HepG2 (cell line): ENCODE data around the gene S100A16. TPM values are rescaled to one million over a fixed set of nuclear protein-coding genes. Genes with fewer than 3 reads are reported as not detected.

Experiments
- BHLHE40 ChIP-seq: IDR thresholded peaks from 2 replicates; pipeline ENCODE4 v1.6.1; 2011; ENCODE audit warnings: low read length, improper control_type of control experiment
- HMGA1 ChIP-seq: sonication (generic); formaldehyde crosslinking; conservative IDR thresholded peaks from 2 replicates; pipeline ENCODE4 v1.4.0; 2020; ENCODE audit warnings: missing genetic modification reagents
- MAF1 ChIP-seq: sonication (generic); formaldehyde crosslinking; IDR thresholded peaks from 2 replicates; pipeline ENCODE4 v1.5.0; 2020; ENCODE audit warnings: missing genetic modification reagents, borderline replicate concordance
- PHF21A ChIP-seq: sonication (generic); formaldehyde crosslinking; IDR thresholded peaks from 2 replicates; pipeline ENCODE4 v1.5.0; 2020; ENCODE audit warnings: mild to moderate bottlenecking, missing genetic modification reagents
- RELA ChIP-seq: sonication (generic); formaldehyde crosslinking; IDR thresholded peaks from 2 replicates; pipeline ENCODE4 v1.4.0; 2020; ENCODE audit warnings: missing genetic modification reagents
- RXRB ChIP-seq: IDR thresholded peaks from 2 replicates; pipeline ENCODE4 v1.6.1; 2016; ENCODE audit warnings: borderline replicate concordance, missing genetic modification reagents, missing compliant biosample characterization
- SALL2 ChIP-seq: sonication (generic); formaldehyde crosslinking; IDR thresholded peaks from 2 replicates; pipeline ENCODE4 v1.8.1; 2023; ENCODE audit warnings: mild to moderate bottlenecking, missing genetic modification reagents, inconsistent platforms
- ZBTB1 ChIP-seq: sonication (generic); formaldehyde crosslinking; IDR thresholded peaks from 2 replicates; pipeline ENCODE4 v1.4.0; 2020; ENCODE audit warnings: missing genetic modification reagents, borderline replicate concordance
- ZNF180 ChIP-seq: sonication (generic); formaldehyde crosslinking; IDR thresholded peaks from 2 replicates; pipeline ENCODE4 v1.4.0; 2020; ENCODE audit warnings: low read depth, missing genetic modification reagents, borderline replicate concordance
- ZNF296 ChIP-seq: sonication (generic); formaldehyde crosslinking; conservative IDR thresholded peaks from 2 replicates; pipeline ENCODE4 v1.5.0; 2020; ENCODE audit warnings: mild to moderate bottlenecking, missing genetic modification reagents
- ZNF614 ChIP-seq: IDR thresholded peaks from 2 replicates; pipeline ENCODE4 v1.6.1; 2018; ENCODE audit warnings: missing biosample characterization, missing genetic modification reagents, inconsistent platforms, borderline replicate concordance
- ZNF776 ChIP-seq: sonication (generic); formaldehyde crosslinking; IDR thresholded peaks from 2 replicates; pipeline ENCODE4 v1.4.0; 2020; ENCODE audit warnings: mild to moderate bottlenecking, missing genetic modification reagents
- ZSCAN21 ChIP-seq: sonication (generic); formaldehyde crosslinking; IDR thresholded peaks from 2 replicates; pipeline ENCODE4 v1.8.0; 2022; ENCODE audit warnings: mild to moderate bottlenecking, missing genetic modification reagents, moderate library complexity, borderline replicate concordance
- polyA plus RNA-seq, 8 experiments: library from polyadenylated mRNA; depleted of rRNA in 3 of 8; stranded (reverse) in 7 of 8; unstranded in 1 of 8; fragments of >200 nt; fragmentation: Illumina TruSeq in 4 of 8; extraction: Trizol in 4 of 8; gene quantifications; 2 replicates each; pipeline versions ENCODE4 v1.2.1 to v1.2.3, GENCODE V29; 2011 to 2016; ENCODE audit warnings: low read depth in 4 of 8, missing spikeins in 1 of 8, mixed read lengths in 1 of 8; ENCODE audit not compliant: insufficient read depth in 1 of 8
- total RNA-seq, 5 experiments: library from RNA; depleted of rRNA; stranded (reverse); fragments of >200 nt; fragmentation: Illumina TruSeq; extraction: Trizol; gene quantifications; 2 replicates each; pipeline ENCODE4 v1.2.3, GENCODE V29; 2016; ENCODE audit warnings: low read depth in 1 of 5
- TF ChIP-seq, protein P1 (sequence below): sonication (generic); formaldehyde crosslinking; IDR thresholded peaks from 2 replicates; pipeline ENCODE4 v1.5.0; 2020; ENCODE audit warnings: missing genetic modification reagents
- TF ChIP-seq, protein P2 (sequence below): sonication (generic); formaldehyde crosslinking; IDR thresholded peaks from 2 replicates; pipeline ENCODE4 v1.4.0; 2020; ENCODE audit warnings: mild to moderate bottlenecking, missing genetic modification reagents
- TF ChIP-seq, protein P3 (sequence below): sonication (generic); formaldehyde crosslinking; conservative IDR thresholded peaks from 2 replicates; pipeline ENCODE4 v1.8.0; 2022; ENCODE audit warnings: mild to moderate bottlenecking, moderate library complexity, missing genetic modification reagents
- TF ChIP-seq, protein P4 (sequence below): sonication (generic); formaldehyde crosslinking; IDR thresholded peaks from 2 replicates; pipeline ENCODE4 v1.8.0; 2022; ENCODE audit warnings: mild to moderate bottlenecking, missing genetic modification reagents; ENCODE audit not compliant: insufficient replicate concordance
- TF ChIP-seq, protein P5 (sequence below): sonication (generic); formaldehyde crosslinking; IDR thresholded peaks from 2 replicates; pipeline ENCODE4 v1.5.0; 2020; ENCODE audit warnings: missing genetic modification reagents, mild to moderate bottlenecking, borderline replicate concordance
- TF ChIP-seq, protein P6 (sequence below): IDR thresholded peaks from 2 replicates; pipeline ENCODE4 v1.6.1; 2018; ENCODE audit warnings: missing genetic modification reagents, mild to moderate bottlenecking, missing compliant biosample characterization

Gene S100A16
- total and polyA plus RNA-seq, 2 of the 13 experiments (the other 11 are each of a cell fraction or from before 2014, with no cell fraction given), result 46.0 to 195 TPM

DNA sequence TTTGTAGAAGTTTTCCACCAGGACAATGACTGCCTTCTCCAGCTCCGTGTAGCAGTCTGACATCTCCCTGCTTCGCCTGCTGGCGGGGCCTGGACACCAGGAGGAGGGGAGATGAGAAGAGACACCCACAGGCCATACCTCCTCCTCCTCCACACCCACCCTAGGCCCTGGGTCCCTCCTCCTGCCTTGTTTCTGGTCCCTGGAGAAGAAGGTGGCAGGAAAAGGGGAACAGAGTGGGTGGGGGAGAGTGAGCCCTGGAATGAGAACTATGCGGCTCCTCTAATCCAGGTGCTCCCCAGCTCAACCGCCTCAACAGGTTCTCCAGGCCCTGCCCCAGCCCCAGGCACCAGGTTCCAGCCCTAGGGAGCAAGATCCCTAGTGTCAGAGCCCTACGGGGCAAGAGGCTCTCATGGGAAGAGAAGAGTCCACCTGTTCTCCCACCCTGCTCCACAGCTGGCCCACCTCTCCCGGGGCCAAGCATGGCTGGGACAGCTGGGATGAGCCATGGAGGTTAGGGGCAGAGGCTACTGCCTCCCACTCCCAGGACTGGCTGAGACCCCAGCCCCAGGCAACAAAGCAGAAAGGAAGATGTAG, 4.8 kb downstream of the S100A16 start (continued):
- TF ChIP-seq, protein P1, sequence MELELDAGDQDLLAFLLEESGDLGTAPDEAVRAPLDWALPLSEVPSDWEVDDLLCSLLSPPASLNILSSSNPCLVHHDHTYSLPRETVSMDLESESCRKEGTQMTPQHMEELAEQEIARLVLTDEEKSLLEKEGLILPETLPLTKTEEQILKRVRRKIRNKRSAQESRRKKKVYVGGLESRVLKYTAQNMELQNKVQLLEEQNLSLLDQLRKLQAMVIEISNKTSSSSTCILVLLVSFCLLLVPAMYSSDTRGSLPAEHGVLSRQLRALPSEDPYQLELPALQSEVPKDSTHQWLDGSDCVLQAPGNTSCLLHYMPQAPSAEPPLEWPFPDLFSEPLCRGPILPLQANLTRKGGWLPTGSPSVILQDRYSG (CRISPR knock-in tag), result no peak
- TF ChIP-seq ZSCAN21 (CRISPR knock-in tag) (no peak), PHF21A (CRISPR knock-in tag) (no peak), ZNF614 (CRISPR knock-in tag) (no peak), RELA (CRISPR knock-in tag) (no peak), ZBTB1 (CRISPR knock-in tag) (no peak), RXRB (CRISPR knock-in tag) (no peak), ZNF180 (CRISPR knock-in tag) (no peak), BHLHE40 (no peak), ZNF296 (CRISPR knock-in tag) (no peak), ZNF776 (CRISPR knock-in tag) (peak; percentile 35; the same call in 1 of the 2 replicates), MAF1 (no peak), SALL2 (CRISPR knock-in tag) (no peak), HMGA1 (CRISPR knock-in tag) (no peak)
- TF ChIP-seq, protein P2, sequence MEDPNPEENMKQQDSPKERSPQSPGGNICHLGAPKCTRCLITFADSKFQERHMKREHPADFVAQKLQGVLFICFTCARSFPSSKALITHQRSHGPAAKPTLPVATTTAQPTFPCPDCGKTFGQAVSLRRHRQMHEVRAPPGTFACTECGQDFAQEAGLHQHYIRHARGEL (CRISPR knock-in tag), result 0 out of 2 replicates have a peak, but pooled peaks have one; percentile 62
- TF ChIP-seq, protein P3, sequence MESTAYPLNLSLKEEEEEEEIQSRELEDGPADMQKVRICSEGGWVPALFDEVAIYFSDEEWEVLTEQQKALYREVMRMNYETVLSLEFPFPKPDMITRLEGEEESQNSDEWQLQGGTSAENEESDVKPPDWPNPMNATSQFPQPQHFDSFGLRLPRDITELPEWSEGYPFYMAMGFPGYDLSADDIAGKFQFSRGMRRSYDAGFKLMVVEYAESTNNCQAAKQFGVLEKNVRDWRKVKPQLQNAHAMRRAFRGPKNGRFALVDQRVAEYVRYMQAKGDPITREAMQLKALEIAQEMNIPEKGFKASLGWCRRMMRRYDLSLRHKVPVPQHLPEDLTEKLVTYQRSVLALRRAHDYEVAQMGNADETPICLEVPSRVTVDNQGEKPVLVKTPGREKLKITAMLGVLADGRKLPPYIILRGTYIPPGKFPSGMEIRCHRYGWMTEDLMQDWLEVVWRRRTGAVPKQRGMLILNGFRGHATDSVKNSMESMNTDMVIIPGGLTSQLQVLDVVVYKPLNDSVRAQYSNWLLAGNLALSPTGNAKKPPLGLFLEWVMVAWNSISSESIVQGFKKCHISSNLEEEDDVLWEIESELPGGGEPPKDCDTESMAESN (CRISPR knock-in tag), result 0 out of 2 replicates have a peak, but pooled peaks have one; percentile 5
- TF ChIP-seq, protein P4, sequence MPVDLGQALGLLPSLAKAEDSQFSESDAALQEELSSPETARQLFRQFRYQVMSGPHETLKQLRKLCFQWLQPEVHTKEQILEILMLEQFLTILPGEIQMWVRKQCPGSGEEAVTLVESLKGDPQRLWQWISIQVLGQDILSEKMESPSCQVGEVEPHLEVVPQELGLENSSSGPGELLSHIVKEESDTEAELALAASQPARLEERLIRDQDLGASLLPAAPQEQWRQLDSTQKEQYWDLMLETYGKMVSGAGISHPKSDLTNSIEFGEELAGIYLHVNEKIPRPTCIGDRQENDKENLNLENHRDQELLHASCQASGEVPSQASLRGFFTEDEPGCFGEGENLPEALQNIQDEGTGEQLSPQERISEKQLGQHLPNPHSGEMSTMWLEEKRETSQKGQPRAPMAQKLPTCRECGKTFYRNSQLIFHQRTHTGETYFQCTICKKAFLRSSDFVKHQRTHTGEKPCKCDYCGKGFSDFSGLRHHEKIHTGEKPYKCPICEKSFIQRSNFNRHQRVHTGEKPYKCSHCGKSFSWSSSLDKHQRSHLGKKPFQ, result no peak
- TF ChIP-seq, protein P5, sequence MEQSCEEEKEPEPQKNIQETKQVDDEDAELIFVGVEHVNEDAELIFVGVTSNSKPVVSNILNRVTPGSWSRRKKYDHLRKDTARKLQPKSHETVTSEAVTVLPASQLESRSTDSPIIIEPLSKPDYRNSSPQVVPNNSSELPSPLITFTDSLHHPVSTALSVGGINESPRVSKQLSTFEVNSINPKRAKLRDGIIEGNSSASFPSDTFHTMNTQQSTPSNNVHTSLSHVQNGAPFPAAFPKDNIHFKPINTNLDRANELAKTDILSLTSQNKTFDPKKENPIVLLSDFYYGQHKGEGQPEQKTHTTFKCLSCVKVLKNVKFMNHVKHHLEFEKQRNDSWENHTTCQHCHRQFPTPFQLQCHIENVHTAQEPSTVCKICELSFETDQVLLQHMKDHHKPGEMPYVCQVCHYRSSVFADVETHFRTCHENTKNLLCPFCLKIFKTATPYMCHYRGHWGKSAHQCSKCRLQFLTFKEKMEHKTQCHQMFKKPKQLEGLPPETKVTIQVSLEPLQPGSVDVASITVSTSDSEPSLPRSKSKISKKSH (CRISPR knock-in tag), result peak; percentile 16; the same call in 1 of the 2 replicates
- TF ChIP-seq, protein P6, sequence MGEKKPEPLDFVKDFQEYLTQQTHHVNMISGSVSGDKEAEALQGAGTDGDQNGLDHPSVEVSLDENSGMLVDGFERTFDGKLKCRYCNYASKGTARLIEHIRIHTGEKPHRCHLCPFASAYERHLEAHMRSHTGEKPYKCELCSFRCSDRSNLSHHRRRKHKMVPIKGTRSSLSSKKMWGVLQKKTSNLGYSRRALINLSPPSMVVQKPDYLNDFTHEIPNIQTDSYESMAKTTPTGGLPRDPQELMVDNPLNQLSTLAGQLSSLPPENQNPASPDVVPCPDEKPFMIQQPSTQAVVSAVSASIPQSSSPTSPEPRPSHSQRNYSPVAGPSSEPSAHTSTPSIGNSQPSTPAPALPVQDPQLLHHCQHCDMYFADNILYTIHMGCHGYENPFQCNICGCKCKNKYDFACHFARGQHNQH, result no peak
